ENCODE measurements around the gene C2orf74.
"Not testable (repeated sequence)": the region's sequence is repeated elsewhere in the genome, so short reads cannot be mapped to it uniquely, and the experiment has no call there.

Gene C2orf74

GRCh38 chr2:61175036-61175435 lies 13.0 kb downstream of the C2orf74 start:
- FAIRE-seq = no peak

- no peak for FAIRE-seq
These were observed 15.1 kb downstream of the C2orf74 start for GRCh38 chr2:61176755-61177726.

- no peak for FAIRE-seq
These were observed 15.9 kb downstream of the C2orf74 start for GRCh38 chr2:61177727-61178549.

GRCh38 chr2:61178603-61179545 lies 16.9 kb downstream of the C2orf74 start:
- no peak for FAIRE-seq

GRCh38 chr2:61179701-61180639 lies 18.0 kb downstream of the C2orf74 start:
- FAIRE-seq = no peak

- no peak for FAIRE-seq
These were observed 18.7 kb downstream of the C2orf74 start for GRCh38 chr2:61180686-61181085.

GRCh38 chr2:61181382-61182058 lies 19.5 kb downstream of the C2orf74 start:
- FAIRE-seq = no peak

GRCh38 chr2:61182059-61182383 lies 20.0 kb downstream of the C2orf74 start:
- FAIRE-seq = no peak

GRCh38 chr2:61183795-61184194 lies 21.8 kb downstream of the C2orf74 start:
- no peak for FAIRE-seq

GRCh38 chr2:61184263-61184662 lies 22.3 kb downstream of the C2orf74 start:
- no peak for FAIRE-seq

- FAIRE-seq = no peak
These were observed 23.3 kb downstream of the C2orf74 start for GRCh38 chr2:61185231-61185728.

- FAIRE-seq = no peak
These were observed 25.1 kb downstream of the C2orf74 start for GRCh38 chr2:61187085-61187484.

- FAIRE-seq = no peak
These were observed 31.9 kb downstream of the C2orf74 start for GRCh38 chr2:61193670-61194561.

GRCh38 chr2:61194646-61195045 lies 32.7 kb downstream of the C2orf74 start:
- FAIRE-seq = not testable (repeated sequence)

GRCh38 chr2:61196671-61197070 lies 34.7 kb downstream of the C2orf74 start:
- no peak for FAIRE-seq

GRCh38 chr2:61205132-61205531 lies 43.1 kb downstream of the C2orf74 start:
- no peak for FAIRE-seq

GRCh38 chr2:61210332-61210981 lies 48.5 kb downstream of the C2orf74 start:
- FAIRE-seq = no peak

- FAIRE-seq = no peak
These were observed 52.2 kb downstream of the C2orf74 start for GRCh38 chr2:61214171-61214570.

Measured in endometrium (tissue), 2 donors.